HFF-Myc (cell line): ENCODE data around the gene GPC4.

Experiments used
- DNase-seq: peaks from one replicate; pipeline ENCODE4 v3.0.0-alpha.2; 2011; ENCODE audit warnings: low read depth; ENCODE audit errors: extremely low read depth
- H3K4me3 ChIP-seq: replicated peaks from 2 replicates; pipeline ENCODE4 v1.5.1; 2011; ENCODE audit warnings: low read depth, mild to moderate bottlenecking, control low read depth, low read length
- TF ChIP-seq, protein P1 (sequence below): IDR thresholded peaks from 2 replicates; pipeline ENCODE4 v1.5.1; 2012; ENCODE audit warnings: mild to moderate bottlenecking, low read depth, low read length, control low read depth; ENCODE audit errors: missing control alignments

Gene GPC4

DNA sequence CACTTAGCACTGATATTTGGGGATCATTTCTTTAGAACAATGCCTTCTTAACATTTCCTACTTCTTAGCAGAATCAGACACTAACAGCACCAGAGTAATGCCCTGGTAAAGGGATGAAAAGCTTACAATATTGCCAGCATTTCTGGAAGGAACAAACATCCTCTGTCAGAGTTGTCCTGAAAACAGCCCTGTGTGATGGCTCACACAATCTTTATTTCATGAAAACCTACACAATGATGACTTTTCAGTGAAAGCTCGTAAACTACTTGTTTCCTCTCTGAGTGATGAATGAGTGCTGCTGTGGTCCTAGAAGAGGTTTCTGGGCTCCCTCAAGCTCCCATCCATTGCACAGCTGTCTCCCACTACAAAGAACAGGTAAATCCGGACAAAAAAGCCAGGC lies 52.8 kb downstream of the GPC4 start:
- no peak for DNase-seq
- TF ChIP-seq, protein P1, sequence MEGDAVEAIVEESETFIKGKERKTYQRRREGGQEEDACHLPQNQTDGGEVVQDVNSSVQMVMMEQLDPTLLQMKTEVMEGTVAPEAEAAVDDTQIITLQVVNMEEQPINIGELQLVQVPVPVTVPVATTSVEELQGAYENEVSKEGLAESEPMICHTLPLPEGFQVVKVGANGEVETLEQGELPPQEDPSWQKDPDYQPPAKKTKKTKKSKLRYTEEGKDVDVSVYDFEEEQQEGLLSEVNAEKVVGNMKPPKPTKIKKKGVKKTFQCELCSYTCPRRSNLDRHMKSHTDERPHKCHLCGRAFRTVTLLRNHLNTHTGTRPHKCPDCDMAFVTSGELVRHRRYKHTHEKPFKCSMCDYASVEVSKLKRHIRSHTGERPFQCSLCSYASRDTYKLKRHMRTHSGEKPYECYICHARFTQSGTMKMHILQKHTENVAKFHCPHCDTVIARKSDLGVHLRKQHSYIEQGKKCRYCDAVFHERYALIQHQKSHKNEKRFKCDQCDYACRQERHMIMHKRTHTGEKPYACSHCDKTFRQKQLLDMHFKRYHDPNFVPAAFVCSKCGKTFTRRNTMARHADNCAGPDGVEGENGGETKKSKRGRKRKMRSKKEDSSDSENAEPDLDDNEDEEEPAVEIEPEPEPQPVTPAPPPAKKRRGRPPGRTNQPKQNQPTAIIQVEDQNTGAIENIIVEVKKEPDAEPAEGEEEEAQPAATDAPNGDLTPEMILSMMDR, result no peak
- no peak overlapping the region for H3K4me3 ChIP-seq

DNA sequence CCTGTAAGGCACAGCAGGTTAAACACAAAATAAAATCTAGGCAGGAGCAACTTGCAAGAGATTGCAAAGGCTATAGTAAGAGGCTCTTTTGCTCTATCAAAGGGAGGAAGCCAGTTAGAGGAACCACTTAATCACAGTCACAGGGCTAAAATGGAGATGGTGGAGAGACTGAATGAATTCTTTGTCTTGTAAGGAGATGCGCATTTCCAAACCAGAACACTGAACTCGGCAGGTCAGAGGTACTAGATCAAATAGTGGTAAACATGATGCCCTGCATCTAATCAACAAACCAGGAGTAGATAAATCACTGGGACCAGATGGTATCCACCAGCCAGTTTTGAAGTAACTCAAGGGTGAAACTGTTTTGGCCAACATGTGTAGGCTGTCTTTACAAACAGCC lies 55.8 kb downstream of the GPC4 start:
- TF ChIP-seq, protein P1, result no peak
- DNase-seq, result no peak
- no peak overlapping the region for H3K4me3 ChIP-seq

DNA sequence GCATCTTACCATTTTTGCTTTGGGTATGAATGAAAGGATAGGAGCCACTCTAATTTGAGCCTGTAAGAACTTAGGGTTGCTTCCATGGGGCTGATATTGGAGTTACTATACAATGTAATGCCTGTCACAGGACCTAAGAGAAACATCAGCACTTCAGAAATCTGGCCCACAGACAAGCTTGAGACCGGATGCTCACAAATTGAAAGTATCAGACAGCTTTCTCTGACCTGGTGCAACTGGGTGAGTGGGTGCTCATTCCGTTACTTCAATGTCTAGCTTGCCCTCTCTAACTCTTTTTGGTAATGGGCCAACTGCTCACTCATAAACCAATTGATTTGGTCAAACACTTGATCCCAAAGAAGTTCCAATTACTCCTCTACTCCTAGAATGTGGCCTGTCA lies 62.1 kb downstream of the GPC4 start:
- TF ChIP-seq, protein P1, result no peak
- DNase-seq, result no peak
- H3K4me3 ChIP-seq, result no peak overlapping the region

DNA sequence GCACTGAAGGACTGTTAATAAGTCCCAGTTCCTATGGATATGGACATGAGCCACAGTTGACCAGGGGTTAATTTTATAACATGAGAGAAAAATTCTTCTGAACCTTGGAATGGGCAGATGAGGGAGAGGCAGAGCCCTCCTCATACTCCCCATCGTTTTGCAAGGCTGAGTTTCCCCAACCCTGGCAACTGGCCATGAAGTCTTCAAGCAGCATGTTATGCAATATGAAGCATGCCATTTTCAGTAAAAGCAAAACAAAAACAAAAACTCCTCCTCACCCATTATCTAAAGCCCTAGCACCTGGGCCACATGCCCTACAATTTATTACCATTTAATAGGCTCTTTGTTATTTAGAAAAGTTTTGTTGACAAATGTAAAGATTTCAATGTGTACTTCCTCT lies 64.5 kb downstream of the GPC4 start:
- TF ChIP-seq, protein P1, result no peak
- H3K4me3 ChIP-seq, result no peak overlapping the region
- no peak for DNase-seq

DNA sequence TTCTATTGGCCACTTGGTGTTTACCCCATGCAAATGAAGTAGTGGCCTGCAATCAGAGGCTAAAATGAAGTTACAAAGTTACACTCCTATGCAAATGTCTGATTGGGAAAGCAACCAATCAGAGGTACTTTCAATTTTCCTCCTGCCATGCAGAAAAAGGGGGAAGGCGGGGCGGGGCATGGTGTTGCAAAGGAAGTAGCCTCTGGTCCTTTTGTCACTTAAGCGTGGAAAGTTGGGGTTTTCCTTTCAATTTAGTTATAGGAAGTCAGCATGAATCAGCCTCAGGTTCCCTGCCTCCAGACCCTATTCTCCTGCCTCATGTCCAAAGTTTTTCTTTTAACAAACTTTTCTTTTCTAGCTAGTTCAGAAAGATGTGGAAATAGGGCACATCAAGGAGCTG lies 69.3 kb downstream of the GPC4 start:
- TF ChIP-seq, protein P1, result no peak
- DNase-seq, result no peak
- H3K4me3 ChIP-seq, result no peak overlapping the region

DNA sequence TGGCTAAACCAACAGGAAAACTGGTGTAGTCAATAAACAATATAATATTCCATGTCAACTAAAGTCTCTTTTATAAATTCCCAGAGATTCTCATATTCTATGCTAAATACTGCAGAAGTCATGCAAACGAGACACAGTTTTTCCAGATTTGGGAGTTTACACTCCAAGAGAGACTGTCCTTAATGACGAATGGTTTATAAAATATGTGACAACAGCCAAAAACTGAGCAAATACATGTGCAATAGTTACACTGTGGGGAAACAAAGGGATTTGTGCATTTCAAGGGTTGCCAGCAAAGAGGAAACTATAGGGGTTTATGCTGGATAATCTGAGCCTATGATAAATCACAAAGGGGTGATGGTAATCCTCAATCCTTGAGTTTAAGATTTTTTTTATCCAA lies 75.7 kb downstream of the GPC4 start:
- H3K4me3 ChIP-seq, result no peak overlapping the region
- TF ChIP-seq, protein P1, result no peak
- DNase-seq, result no peak

DNA sequence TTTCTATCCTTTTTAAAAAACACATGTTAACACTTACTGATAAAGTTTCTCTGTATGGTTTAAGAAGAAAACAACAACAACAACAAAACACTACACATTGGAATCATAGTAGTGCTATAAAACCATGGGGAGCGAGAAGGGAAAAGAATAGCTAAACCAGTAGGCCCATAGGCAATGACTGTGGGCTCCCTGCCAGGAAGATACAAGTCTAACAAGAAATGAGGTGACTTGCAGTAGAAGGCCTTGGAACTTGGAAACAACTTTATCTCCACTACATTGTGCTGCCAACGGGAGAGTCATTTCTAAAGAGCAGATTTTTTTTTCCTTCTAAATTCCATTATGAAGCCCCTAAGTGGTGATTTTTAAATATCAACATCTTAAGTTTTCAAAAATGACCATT lies 78.0 kb downstream of the GPC4 start:
- DNase-seq, result no peak
- TF ChIP-seq, protein P1, result no peak

More for the DNA sequence above, 78.0 kb downstream of the GPC4 start:
- no peak overlapping the region for H3K4me3 ChIP-seq
